ENCODE measurements around the gene SMAD5.

The SMAD5 gene

GRCh38 chr5:136226401-136226800, 93.8 kb downstream of the SMAD5 start:
- no peak for DNase-seq

GRCh38 chr5:136228136-136228757, 95.6 kb downstream of the SMAD5 start:
- DNase-seq = no peak

- DNase-seq = no peak
Measured at GRCh38 chr5:136230176-136230575, 97.5 kb downstream of the SMAD5 start.

GRCh38 chr5:136232316-136232715, 99.7 kb downstream of the SMAD5 start:
- no peak for DNase-seq
